ENCODE measurements around the gene RFX3.

RFX3 gene

DNA sequence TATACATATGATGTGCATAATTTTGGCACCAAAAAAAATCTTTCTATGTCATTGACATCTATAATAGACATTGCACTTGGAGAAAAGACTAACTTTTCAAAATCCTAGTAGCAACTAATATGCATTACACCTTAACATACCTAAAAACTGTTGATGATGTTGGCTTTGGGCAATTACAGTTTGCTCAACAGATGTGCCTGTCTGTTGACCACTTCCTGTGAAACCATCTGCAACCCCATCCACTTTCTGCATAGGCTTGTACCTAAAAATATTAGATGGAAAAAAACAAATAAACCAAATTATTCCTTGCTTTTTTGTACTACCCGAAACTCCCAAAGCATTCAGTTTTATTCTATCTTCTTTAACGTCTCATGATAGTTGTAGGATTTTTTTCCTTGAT is 248.6 kb downstream of the RFX3 start:
- no peak for DNase-seq (ENCODE audit: low read depth)
- H3K4me3 ChIP-seq (ENCODE audit: low read length): no peak overlapping the region
- TF ChIP-seq, protein P1, sequence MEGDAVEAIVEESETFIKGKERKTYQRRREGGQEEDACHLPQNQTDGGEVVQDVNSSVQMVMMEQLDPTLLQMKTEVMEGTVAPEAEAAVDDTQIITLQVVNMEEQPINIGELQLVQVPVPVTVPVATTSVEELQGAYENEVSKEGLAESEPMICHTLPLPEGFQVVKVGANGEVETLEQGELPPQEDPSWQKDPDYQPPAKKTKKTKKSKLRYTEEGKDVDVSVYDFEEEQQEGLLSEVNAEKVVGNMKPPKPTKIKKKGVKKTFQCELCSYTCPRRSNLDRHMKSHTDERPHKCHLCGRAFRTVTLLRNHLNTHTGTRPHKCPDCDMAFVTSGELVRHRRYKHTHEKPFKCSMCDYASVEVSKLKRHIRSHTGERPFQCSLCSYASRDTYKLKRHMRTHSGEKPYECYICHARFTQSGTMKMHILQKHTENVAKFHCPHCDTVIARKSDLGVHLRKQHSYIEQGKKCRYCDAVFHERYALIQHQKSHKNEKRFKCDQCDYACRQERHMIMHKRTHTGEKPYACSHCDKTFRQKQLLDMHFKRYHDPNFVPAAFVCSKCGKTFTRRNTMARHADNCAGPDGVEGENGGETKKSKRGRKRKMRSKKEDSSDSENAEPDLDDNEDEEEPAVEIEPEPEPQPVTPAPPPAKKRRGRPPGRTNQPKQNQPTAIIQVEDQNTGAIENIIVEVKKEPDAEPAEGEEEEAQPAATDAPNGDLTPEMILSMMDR (conservative IDR thresholded peaks at IDR 0.05; ENCODE audit: low read length): no peak

DNA sequence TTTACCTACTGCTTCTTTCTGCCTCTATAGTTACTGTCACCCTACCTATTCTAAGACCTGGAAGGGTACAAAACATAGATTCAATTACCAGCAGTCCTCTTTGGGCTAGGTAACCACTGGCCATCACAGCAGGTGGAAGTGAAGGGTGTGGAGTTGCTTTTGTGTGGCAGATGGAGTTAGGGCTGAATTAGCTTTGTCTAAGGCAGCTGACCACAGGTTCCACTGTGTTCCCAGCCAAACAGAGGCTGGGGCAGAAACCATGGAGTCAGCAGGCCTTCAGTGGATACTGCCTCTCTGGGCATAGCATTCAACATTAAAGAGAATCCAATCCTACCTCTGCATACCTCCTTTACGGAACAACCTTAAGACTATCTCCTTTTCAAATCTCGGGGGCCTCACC is 254.2 kb downstream of the RFX3 start:
- TF ChIP-seq, protein P1 (conservative IDR thresholded peaks at IDR 0.05; ENCODE audit: low read length): no peak
- DNase-seq (ENCODE audit: low read depth): no peak
- H3K4me3 ChIP-seq (ENCODE audit: low read length): no peak overlapping the region

DNA sequence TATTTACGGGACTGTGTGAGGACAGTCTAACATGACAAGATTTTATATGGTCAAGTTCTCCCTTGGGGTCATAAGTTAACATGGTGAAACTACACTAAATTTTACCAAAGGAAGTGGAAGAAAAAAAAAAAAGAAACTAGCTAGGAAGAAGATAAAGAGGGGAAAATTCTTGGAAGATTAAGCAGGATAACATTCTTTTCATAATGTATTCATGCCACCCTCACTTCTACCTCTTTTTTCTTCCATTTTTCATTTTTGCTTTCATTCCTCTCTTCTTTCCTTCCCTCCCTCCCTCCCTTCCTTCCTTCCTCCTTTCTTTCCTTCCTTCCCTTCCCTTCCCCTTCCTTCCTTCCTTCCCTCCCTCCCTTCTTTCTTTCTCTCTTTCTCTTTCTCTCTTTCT is 254.6 kb downstream of the RFX3 start:
- H3K4me3 ChIP-seq (ENCODE audit: low read length): no peak overlapping the region
- no peak for DNase-seq (ENCODE audit: low read depth)
- TF ChIP-seq, protein P1 (conservative IDR thresholded peaks at IDR 0.05; ENCODE audit: low read length): no peak

DNA sequence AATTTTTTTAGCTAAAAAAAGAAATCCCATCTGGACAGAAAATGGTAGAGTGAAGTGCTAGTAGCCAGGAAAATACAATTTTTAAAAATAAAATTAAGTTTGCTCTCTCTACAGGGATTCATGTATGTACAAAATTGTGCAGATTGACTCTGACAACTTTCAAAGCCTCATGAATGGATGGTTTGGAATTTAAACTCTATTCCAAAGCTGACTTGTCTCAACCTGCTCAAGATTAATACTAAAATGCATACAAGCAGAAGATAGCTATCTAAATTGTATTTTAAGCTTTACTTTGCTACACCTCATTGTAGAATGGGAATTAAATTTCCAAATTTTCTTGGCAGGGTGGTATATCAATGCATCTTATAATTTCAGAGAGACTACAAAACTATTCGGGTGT is 257.6 kb downstream of the RFX3 start:
- no peak for DNase-seq (ENCODE audit: low read depth)
- no peak overlapping the region for H3K4me3 ChIP-seq (ENCODE audit: low read length)
- TF ChIP-seq, protein P1 (conservative IDR thresholded peaks at IDR 0.05; ENCODE audit: low read length): no peak

DNA sequence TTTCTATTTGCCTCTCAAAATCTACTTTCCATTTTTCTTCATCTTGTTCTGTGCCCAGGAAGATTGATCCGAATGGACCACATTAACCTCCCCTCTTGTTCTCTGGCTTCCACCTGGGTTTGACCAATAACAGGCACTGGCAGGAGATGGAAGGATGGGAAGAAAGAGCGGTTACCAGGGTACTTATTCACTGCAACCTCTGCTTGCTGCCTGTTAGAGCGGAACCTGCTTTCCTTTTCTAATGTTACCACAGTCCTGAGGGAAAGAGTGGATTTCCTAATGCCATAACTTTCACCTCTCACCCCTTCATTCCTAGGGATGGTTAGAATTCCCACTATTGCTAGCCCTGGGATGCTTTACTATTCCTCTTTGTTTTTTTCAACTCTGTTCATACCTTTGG is 262.1 kb downstream of the RFX3 start:
- no peak overlapping the region for H3K4me3 ChIP-seq (ENCODE audit: low read length)
- TF ChIP-seq, protein P1 (conservative IDR thresholded peaks at IDR 0.05; ENCODE audit: low read length): no peak
- DNase-seq (ENCODE audit: low read depth): no peak

DNA sequence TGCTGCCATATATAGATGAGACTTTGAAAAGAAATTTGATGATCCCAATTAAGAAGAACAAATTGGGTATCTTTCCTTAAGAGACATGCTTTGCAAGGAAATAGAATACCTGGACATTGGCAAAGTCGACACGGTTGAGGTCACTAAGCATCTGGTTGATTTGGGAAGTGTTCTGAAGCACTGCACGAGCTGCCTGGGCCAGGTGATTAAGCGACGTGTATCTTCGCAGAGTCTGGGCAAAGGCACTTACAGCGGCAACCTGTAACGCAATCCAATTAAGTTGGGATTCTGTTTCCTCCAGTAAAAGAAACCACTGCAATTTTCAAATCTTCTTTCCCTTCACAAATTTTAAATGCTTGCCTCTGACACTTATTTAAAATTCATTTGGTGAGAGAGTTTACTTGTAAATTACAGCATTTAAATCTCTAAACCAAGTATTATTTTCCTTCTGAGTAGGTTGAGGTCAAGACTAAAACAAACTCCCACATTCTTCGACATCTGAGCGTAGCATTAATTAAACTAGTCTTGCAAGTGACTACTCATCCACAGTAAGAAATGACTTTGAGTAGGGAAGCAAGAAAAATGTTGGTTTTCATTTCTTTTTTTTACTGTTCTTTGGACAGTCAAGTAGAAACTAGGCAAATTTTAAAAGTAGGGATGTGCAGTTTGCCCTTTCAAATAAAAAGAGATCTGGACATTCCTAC is 262.8 kb downstream of the RFX3 start:
- DNase-seq (ENCODE audit: low read depth): no peak
- H3K4me3 ChIP-seq (ENCODE audit: low read length): no peak overlapping the region
- TF ChIP-seq, protein P1 (conservative IDR thresholded peaks at IDR 0.05; ENCODE audit: low read length): no peak

DNA sequence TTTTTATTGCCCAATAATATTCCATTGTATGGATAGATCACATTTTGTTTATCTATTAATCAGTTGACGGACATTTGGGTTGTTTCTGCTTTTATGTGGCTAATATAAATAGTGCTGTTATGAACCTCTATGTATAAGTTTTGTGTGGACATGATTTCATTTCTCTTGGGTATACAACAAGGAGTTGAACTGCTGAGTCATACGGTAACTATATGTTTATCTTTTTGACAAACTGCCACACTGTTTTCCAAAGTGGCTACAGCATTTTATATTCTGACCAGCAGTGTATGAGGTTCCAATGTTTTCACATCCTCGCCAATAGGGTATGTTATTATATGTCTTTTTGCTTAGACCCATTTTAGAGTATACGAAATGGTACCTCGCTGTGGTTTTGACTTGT is 264.3 kb downstream of the RFX3 start:
- TF ChIP-seq, protein P1 (conservative IDR thresholded peaks at IDR 0.05; ENCODE audit: low read length): no peak
- H3K4me3 ChIP-seq (ENCODE audit: low read length): no peak overlapping the region
- no peak for DNase-seq (ENCODE audit: low read depth)
